Smooth muscle cell (in vitro differentiated cells): ENCODE measurements around the gene IFI30. TPM values are rescaled to one million over a fixed set of nuclear protein-coding genes. Genes with fewer than 3 reads are reported as not detected.

Source experiments
- DNase-seq: peaks from one replicate; lab custom pipeline; 2025; ENCODE audit not compliant: unreplicated experiment; lab: John Stamatoyannopoulos, UW
- H2AFZ ChIP-seq: fragments of 200-600 bp; sonication (generic); 2 replicates; pipeline ENCODE4 v1.6.0; 2016; ENCODE audit warnings: antibody characterized with exemption, low read depth, mild to moderate bottlenecking
- H3F3A ChIP-seq: fragments of 200-600 bp; sonication (generic); 2 replicates; pipeline ENCODE4 v1.6.0; 2017; ENCODE audit warnings: antibody characterized with exemption, low read depth
- H3K27ac ChIP-seq: fragments of 200-600 bp; sonication (generic); 2 replicates; pipeline ENCODE4 v1.5.1; 2016; ENCODE audit warnings: low read depth, mild to moderate bottlenecking
- H3K27me3 ChIP-seq: fragments of 200-600 bp; sonication (generic); 2 replicates; pipeline ENCODE4 v1.6.1; 2016; ENCODE audit warnings: low read depth, mild to moderate bottlenecking
- H3K36me3 ChIP-seq: fragments of 200-600 bp; sonication (generic); 2 replicates; pipeline ENCODE4 v1.5.1; 2016; ENCODE audit warnings: low read depth
- H3K4me1 ChIP-seq: fragments of 200-600 bp; sonication (generic); 2 replicates; pipeline ENCODE4 v1.5.1; 2016; ENCODE audit warnings: low read depth
- H3K4me2 ChIP-seq: fragments of 200-600 bp; sonication (generic); 2 replicates; pipeline ENCODE4 v1.6.0; 2016; ENCODE audit warnings: mild to moderate bottlenecking
- H3K4me3 ChIP-seq: fragments of 200-600 bp; sonication (generic); 2 replicates; pipeline ENCODE4 v1.5.1; 2016; ENCODE audit warnings: mild to moderate bottlenecking
- H3K79me2 ChIP-seq: fragments of 200-600 bp; sonication (generic); 2 replicates; pipeline ENCODE4 v1.6.0; 2016; ENCODE audit warnings: low read depth, mild to moderate bottlenecking
- H3K9ac ChIP-seq: fragments of 200-600 bp; sonication (generic); 2 replicates; pipeline ENCODE4 v1.6.0; 2016; ENCODE audit warnings: low read depth
- H3K9me3 ChIP-seq: fragments of 200-600 bp; sonication (generic); replicated peaks from 2 replicates; pipeline ENCODE4 v1.5.1; 2016; ENCODE audit warnings: low read depth
- H4K20me1 ChIP-seq: fragments of 200-600 bp; sonication (generic); 2 replicates; pipeline ENCODE4 v1.6.0; 2016; ENCODE audit warnings: low read depth
- WGBS: methylation state at CpG from one replicate; pipeline ENCODE4 v1.1.7; 2016; ENCODE audit warnings: low lambda C conversion rate; 5-methylcytosine and 5-hydroxymethylcytosine counted together
- polyA plus RNA-seq: library from polyadenylated mRNA; unstranded; fragments of >200 nt; fragmentation: Nextera tagmentation; extraction: Ambion mirVana; gene quantifications from 2 replicates; pipeline ENCODE4 v1.2.1, GENCODE V29; 2016
- total RNA-seq: library from RNA; depleted of rRNA; stranded (reverse); fragments of >200 nt; gene quantifications from 2 replicates; pipeline ENCODE4 v1.2.3, GENCODE V29; 2014
- TF ChIP-seq, protein P1 (sequence below): fragments of 200-600 bp; sonication (generic); IDR thresholded peaks from 2 replicates; pipeline ENCODE4 v1.5.1; 2017; ENCODE audit warnings: borderline replicate concordance, mild to moderate bottlenecking, antibody characterized with exemption; ENCODE audit not compliant: insufficient read depth, poor library complexity, severe bottlenecking

IFI30 gene
- total and polyA plus RNA-seq, 2 experiments from 2014 or later, result 0.87 to 2.9 TPM

- no peaks in the 10 kb centered on the region for H3F3A ChIP-seq
These were observed 28.7 kb upstream of the IFI30 start for GRCh38 chr19:18144906-18145305.

DNA sequence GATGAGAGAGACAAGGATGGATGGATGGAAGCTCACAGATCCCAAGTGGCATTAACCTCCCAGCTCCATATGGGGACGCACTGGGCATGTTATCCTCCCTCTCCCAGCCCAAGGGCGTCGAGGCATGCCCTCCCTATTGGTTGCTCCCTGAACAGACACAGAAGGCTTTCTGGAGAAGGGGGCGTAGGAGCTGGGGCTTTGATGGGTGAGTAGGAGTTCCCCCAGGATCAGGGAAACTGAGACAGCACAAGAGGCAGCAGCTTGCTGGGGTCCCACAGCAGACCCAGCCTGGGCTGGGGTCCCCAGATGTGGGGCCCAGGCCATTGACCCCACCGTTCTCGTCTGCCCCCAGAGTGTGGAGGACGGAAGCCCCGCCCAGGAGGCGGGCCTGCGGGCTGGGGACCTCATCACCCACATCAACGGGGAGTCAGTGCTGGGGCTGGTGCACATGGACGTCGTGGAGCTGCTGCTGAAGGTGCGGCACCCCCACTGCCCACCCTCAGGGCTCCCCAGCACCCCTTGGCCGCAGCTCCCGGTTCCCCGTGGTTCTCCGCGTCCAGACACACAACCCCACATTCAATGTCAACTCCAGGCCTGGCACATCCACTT, 28.1 kb upstream of the IFI30 start:
- Histone ChIP-seq H2AFZ (no peak overlapping the region), H3K79me2 (no peaks in the 10 kb centered on the region), H3K4me3 (no peak overlapping the region), H4K20me1 (no peaks in the 10 kb centered on the region), H3K4me1 (no peaks in the 10 kb centered on the region), H3K27ac (no peak overlapping the region), H3K9ac (no peak overlapping the region), H3K9me3 (no peaks in the 10 kb centered on the region), H3K27me3 (no peaks in the 10 kb centered on the region), H3K36me3 (no peaks in the 10 kb centered on the region), H3F3A (no peaks in the 10 kb centered on the region), H3K4me2 (no peak overlapping the region)
- DNase-seq, result no peak
- TF ChIP-seq, protein P1, sequence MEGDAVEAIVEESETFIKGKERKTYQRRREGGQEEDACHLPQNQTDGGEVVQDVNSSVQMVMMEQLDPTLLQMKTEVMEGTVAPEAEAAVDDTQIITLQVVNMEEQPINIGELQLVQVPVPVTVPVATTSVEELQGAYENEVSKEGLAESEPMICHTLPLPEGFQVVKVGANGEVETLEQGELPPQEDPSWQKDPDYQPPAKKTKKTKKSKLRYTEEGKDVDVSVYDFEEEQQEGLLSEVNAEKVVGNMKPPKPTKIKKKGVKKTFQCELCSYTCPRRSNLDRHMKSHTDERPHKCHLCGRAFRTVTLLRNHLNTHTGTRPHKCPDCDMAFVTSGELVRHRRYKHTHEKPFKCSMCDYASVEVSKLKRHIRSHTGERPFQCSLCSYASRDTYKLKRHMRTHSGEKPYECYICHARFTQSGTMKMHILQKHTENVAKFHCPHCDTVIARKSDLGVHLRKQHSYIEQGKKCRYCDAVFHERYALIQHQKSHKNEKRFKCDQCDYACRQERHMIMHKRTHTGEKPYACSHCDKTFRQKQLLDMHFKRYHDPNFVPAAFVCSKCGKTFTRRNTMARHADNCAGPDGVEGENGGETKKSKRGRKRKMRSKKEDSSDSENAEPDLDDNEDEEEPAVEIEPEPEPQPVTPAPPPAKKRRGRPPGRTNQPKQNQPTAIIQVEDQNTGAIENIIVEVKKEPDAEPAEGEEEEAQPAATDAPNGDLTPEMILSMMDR, result no peak
- WGBS, result 98% methylated on average over 11 of the region's 19 CpGs

More at GRCh38 chr19:18144906-18145305, 28.7 kb upstream of the IFI30 start:
- H3K27me3 ChIP-seq, result no peaks in the 10 kb centered on the region
- H3K4me2 ChIP-seq, result no peak overlapping the region
- H2AFZ ChIP-seq, result no peak overlapping the region
- DNase-seq, result no peak
- no peak overlapping the region for H3K4me3 ChIP-seq
- no peaks in the 10 kb centered on the region for H3K36me3 ChIP-seq
- no peaks in the 10 kb centered on the region for H3K4me1 ChIP-seq
- TF ChIP-seq, protein P1, result no peak
- no peak overlapping the region for H3K27ac ChIP-seq
- H3K9ac ChIP-seq, result no peak overlapping the region
- H3K9me3 ChIP-seq, result no peaks in the 10 kb centered on the region
- H4K20me1 ChIP-seq, result no peaks in the 10 kb centered on the region
- WGBS, result 98% methylated on average over 21 of the region's 28 CpGs
- no peaks in the 10 kb centered on the region for H3K79me2 ChIP-seq

- TF ChIP-seq, protein P1, result no peak
- Histone ChIP-seq H3K79me2 (no peaks in the 10 kb centered on the region), H3K4me2 (no peak overlapping the region), H3K27me3 (no peaks in the 10 kb centered on the region), H3K9me3 (no peaks in the 10 kb centered on the region), H2AFZ (no peak overlapping the region), H3K36me3 (no peaks in the 10 kb centered on the region), H3F3A (peaks cover 5% of the 10 kb centered on the region), H4K20me1 (no peaks in the 10 kb centered on the region), H3K9ac (no peak overlapping the region), H3K4me1 (no peaks in the 10 kb centered on the region), H3K27ac (no peak overlapping the region), H3K4me3 (no peak overlapping the region)
- WGBS, result 97% methylated on average over 13 of the region's 13 CpGs
- DNase-seq, result no peak
These were observed 26.2 kb upstream of the IFI30 start for GRCh38 chr19:18147396-18147795.

DNA sequence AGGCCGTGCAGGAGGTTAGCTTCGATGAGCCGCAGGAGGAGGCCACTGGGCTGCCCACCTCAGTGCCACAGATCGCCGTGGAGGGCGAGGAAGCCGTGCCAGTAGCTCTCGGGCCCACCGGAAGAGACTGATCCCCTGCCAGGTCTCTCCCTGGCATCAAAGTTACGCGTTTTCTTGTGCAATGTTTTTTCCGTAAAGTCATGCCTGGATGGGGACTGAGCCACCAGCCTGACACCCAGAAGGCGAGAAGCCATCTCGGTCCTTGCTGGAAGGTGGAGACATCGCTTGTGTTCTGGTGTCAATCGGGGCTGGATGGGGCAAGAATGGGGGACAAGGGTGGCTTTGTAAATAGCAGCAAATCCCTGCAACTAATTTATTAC, 24.0 kb upstream of the IFI30 start:
- Histone ChIP-seq H3K27ac (no peak overlapping the region), H2AFZ (no peak overlapping the region), H3K4me1 (peaks cover 9% of the 10 kb centered on the region), H3K4me2 (no peak overlapping the region), H4K20me1 (peaks cover 10% of the 10 kb centered on the region), H3K36me3 (no peaks in the 10 kb centered on the region), H3K27me3 (no peaks in the 10 kb centered on the region), H3K4me3 (no peak overlapping the region), H3K79me2 (peaks cover 13% of the 10 kb centered on the region), H3F3A (peaks cover 5% of the 10 kb centered on the region), H3K9me3 (no peaks in the 10 kb centered on the region), H3K9ac (no peak overlapping the region)
- TF ChIP-seq, protein P1, result no peak
- no peak for DNase-seq
- 92% methylated on average over 16 of the region's 16 CpGs for WGBS
